GM19467 (cell line): ENCODE data around the gene CPT1C.
"Not testable (repeated sequence)": the region's sequence is repeated elsewhere in the genome, so short reads cannot be mapped to it uniquely, and the experiment has no call there.

Experiments
- ATAC-seq: cut with Tn5 transposase; IDR thresholded peaks from one replicate; pipeline ENCODE4 v1.9.1; 2021; ENCODE audit warnings: mild to moderate bottlenecking, moderate library complexity; ENCODE audit not compliant: unreplicated experiment

CPT1C gene

GRCh38 chr19:49701271-49701786 is 10.4 kb downstream of the CPT1C start:
- no peak for ATAC-seq

GRCh38 chr19:49704888-49705642 is 14.1 kb downstream of the CPT1C start:
- no peak for ATAC-seq

DNA sequence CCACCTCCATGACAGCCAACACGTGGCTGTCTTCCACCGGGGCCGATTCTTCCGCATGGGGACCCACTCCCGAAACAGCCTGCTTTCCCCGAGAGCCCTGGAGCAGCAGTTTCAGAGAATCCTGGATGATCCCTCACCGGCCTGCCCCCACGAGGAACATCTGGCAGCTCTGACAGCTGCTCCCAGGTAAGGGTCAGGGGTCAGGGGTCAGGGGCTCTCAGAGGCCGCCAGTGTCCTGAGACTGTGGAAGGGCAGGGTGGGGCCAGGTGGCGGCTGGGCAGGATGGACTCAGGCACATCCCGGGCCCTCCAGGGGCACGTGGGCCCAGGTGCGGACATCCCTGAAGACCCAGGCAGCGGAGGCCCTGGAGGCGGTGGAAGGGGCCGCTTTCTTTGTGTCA is 15.0 kb downstream of the CPT1C start:
- no peak for ATAC-seq

GRCh38 chr19:49710372-49710951 is 19.5 kb downstream of the CPT1C start:
- no peak for ATAC-seq

DNA sequence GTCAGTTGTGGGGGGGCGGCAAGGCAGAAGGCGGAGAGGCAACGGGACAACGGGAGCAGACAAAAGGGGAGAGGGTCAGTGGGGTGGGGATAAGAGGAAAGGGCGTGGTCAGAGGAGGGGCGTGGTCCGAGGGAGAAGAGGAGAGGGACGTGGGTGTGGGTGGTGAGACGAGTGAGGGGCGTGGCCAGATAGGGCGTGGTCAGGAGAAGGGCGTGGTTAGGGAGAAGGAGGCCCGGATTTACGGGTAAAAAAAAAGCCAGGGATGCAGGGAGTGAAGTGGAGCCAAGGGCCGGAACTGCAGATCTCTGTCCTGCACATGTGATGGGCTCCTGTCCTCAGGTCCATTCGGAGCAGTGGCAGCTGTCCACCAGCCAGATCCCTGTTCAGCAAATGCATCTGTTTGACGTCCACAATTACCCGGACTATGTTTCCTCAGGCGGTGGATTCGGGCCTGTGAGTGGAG is 21.5 kb downstream of the CPT1C start:
- ATAC-seq = no peak

GRCh38 chr19:49713236-49713845 is 22.4 kb downstream of the CPT1C start:
- no peak for ATAC-seq

- no peak for ATAC-seq
Observed at GRCh38 chr19:49716154-49716553, 25.2 kb downstream of the CPT1C start.

- no peak for ATAC-seq
Observed at GRCh38 chr19:49718511-49718910, 27.6 kb downstream of the CPT1C start.

DNA sequence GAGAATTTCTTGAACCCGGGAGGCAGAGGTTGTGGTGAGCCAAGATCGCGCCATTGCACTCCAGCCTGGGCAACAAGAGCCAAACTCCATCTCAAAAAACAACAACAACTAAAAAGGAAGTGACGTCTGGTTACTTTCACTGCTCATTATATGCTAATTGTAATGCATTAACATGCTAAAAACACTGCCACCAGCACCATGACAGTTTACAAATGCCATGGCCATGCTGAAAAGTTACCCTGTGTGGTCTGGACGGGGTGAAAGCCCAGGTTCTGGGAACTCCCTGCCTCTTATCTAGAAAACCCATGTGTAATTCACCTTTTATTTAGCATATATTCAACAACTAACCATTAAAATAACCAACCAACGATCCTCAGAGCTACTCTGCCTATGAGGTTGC is 28.1 kb downstream of the CPT1C start:
- ATAC-seq = no peak

DNA sequence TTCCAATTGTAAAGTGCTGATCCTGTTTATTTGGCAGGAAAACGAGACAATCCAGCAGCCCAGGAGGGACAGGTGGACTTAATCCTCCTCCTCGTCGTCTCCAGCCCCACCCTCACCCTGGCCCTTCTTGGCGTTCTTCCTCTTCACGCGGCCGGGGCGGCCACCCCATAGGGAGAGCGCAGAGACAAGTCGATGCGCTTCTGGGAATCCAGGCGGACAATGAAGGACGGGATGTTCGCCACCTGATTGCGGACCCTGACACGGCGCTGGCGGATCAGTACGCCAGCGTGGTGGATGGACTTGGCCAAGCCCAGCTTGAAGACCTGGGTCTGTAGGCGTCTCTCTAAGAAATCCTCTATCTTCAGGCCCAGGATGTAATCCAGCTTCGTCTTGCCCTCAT is 28.5 kb downstream of the CPT1C start:
- not testable (repeated sequence) for ATAC-seq

DNA sequence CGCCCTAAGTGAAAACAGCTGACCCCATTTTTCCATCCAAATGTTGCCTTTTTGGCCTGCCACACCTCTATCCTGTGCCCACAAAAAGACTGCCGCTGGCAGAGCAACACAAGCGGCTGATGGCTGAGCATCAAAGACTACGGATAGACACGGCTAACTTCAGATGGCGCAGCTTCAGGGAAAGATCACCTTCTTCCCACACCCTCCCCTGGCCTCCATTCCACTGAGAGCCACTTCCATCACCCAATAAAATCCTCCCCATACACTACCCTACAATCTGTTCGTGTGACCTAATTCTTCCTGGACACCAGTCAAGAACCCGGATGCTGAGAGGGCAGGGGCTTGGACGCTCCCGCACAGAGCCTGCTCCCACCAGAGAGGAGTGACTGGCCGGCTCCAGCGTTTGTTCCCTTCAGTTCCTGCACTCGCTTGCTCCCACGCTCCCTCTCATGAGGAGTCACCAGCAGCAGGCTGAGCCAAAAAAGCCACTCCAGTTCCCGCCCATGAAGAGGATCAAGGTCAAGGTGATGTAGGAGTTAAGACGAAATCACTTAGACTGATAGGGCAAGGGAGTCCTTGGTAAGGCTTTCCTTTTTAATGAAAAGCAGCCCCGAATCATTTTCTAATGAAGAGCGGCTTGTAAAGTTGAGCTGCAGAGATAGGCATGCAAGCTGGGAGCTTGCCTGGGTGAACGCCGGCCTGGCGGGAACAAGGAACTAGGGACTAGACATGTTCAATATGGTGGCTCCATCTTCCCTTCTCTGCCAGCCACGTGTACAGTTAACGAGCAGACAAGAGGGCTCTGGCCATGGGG is 36.5 kb downstream of the CPT1C start:
- no peak for ATAC-seq

DNA sequence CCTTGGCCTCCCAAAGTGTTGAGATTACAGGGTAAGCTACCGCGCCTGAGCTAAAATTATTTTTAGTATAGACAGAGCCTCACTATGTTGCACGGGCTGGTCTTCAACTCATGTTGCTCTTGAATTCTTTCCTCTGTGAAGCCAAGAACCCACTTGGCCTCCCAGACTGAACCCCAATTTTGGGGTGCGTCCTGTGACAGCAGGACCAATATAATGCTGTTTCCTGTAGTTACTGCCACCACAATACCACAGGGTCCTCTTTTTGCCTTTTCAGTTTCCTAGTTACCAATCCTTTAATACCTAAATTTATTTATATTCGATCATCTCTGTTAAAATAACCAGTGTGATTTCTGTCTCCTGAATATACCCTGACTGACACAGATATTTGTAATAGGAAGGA is 39.2 kb downstream of the CPT1C start:
- ATAC-seq = no peak

GRCh38 chr19:49738268-49738667 is 47.4 kb downstream of the CPT1C start:
- no peak for ATAC-seq

DNA sequence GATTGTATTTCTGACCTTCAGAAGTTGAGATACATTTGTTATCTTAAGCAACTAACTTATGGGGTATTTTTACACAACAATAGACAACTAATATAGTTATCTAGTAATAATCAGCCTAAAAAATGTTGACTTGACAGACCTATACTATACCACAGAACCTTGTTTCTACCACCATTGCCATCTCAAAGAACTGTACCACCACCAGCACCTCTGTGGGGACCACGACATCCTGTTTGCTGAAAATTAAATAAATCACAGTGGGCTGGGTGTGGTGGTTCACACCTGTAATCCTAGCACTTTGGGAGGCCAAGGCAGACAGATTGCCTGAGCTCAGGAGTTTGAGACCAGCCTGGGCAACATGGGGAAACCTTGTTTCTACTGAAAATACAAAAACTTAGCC is 48.2 kb downstream of the CPT1C start:
- no peak for ATAC-seq

DNA sequence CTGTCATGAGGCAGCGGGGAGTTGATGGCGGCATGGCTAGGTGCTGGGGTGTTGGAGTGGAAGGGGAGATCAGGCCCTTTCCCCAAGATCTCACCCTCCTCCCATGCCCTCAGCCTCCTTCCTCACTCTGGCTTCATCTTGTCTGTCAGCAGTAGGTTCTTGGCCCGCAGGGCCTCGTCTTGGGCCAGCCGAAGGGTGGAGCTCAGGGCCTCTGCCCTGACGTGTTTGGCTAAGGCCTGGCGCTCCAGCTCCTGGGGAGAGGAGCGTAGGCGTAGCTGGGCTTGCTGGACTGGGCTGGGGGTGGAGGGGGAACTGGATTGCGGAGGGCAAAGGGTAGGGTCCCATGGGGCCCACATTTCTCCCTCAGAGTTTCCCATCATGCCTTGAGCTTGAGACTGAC is 49.0 kb downstream of the CPT1C start:
- no peak for ATAC-seq

- ATAC-seq = no peak
Observed at GRCh38 chr19:49741210-49741844, 50.4 kb downstream of the CPT1C start.

DNA sequence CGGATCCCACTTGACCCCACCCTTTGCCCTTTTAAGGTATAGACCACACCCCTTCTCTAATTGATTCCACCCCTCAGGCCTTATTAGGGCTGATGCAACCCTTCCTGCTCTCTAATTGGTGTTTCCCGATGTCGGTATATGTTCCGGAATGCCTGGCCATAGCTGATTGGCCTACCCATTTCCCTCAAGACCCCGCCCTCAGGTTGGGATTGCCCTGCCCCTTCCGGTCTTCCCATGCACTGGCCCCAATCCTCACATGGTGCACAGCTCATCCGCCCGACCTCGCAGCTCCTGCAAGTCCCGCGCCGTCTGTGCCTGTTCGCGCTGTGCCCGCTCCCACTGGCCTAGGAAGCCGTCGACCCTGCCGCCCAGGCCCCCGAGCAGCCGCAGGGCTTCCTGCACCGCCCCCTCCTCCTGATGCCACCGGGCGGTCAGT is 54.0 kb downstream of the CPT1C start:
- no peak for ATAC-seq

- no peak for ATAC-seq
Observed at GRCh38 chr19:49746206-49746958, 55.5 kb downstream of the CPT1C start.

GRCh38 chr19:49749055-49749716 is 58.3 kb downstream of the CPT1C start:
- no peak for ATAC-seq
